GM19455 (cell line): ENCODE measurements around the gene PGF.
"Not testable (repeated sequence)": the region's sequence is repeated elsewhere in the genome, so short reads cannot be mapped to it uniquely, and the experiment has no call there.

ENCODE experiments used
- ATAC-seq: cut with Tn5 transposase; IDR thresholded peaks from one replicate; pipeline ENCODE4 v1.9.1; 2021; ENCODE audit not compliant: unreplicated experiment

The PGF gene

DNA sequence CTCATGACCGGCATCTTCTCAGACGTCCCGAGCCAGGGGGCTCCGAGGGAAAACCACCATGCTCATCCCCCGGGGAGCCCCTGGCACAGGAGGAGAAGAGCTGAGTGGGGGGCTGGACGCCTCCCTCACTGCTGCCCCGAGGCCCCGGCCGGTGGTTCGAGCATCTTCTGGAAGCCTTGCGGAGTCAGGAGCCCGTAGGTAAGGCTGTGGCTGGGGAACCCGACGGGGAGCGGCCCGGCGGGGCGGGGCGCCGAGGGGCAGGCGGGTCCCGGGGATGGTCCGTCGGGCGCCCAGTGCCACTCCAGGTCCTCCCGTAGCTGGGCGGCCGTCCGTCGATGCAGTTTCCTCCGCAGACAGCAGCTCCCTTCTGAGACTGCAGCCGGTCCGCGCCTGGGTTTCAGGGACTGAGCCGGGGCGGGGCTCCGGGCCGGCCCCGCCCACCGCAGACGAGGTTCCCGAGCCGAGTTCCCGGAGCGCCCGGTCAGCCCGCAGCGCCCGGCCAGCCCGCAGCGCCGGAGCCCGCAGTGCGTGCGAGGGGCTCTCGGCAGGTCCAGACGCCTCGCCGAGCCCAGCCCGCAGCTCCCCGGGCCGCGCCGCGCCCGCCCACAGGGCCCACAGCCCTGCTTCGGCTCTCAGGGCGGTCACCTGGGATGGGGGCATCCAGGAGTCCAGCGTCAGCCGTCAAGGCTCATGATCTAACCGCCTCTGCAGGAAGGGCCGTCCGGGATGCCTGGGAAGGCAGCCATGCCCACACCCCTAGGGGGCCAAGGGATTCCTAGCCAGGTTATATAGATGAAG, at the start of gene PGF:
PGF (minus strand) TSS at position 369 of the 798 bp plus-strand sequence; CDS start at position 14, 355 bp downstream.
- no peak for ATAC-seq

DNA sequence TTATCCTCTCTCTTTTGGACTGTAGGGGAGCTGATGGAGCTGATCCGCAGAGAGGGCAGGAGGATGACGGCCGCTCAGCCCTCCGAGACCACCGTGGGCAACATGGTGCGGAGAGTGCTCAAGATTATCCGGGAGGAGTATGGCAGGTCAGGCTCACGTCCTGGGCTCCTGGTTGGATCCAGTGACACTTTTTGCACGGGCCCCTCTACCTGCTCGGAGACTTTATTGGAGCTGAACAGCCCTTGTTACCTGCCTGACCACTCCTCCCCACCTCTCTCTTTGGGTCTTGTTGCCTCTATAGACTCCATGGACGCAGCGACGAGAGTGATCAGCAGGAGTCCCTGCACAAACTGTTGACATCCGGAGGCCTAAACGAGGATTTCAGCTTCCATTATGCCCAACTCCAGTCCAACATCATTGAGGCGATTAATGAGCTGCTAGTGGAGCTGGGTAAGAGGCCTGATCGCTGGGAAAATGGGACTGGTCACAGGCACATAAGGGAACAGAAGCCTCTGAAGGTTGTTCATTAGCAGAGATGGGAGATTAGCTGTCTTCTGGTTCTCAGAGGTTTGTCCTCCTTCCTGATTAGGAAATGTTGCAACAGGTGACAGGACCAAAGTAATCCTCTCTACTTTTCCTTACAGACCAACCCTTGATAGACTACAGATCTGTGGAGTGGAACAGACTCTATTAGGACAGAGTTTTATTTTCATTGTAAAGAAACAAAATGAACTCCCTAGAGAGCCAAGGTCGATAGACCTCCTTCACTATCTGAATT, 48.0 kb upstream of the PGF start:
- ATAC-seq: no peak

DNA sequence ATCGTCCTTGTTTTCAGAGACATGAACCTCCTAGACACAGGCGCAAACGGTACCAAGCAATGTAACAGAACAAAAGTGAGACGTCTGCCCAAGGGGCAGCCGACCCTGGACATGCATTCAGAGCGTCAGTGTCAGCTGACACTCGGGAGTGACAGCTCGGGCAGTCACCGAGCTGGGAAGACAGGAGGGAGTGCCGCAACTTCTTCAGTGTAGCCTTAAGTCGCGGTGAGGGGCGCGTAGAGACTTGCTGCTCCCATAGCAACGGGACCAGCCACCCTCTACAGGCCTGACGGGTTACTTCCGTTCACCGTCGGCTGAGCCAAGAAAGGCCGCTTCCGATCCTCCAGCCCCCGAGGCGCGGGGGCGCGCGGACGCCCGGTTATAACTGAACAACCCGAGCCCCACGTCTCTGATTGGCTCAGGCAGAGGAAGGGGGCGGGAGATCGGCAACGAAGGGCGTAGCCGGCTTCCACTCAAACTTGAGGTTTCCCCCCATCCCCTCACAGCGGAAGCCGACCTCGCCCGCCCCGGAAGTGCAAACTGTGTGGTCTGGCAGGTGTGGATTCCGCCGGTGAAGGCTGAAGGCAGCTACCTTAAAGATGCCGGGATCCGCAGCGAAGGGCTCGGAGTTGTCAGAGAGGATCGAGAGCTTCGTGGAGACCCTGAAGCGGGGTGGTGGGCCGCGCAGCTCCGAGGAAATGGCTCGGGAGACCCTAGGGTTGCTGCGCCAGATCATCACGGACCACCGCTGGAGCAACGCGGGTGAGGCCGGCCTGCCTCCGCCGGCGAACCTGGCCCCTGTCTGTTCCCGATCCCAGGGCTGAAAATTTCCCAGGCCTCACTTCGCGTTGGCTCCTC, 47.2 kb upstream of the PGF start, which contains the start of gene EIF2B2:
EIF2B2 (plus strand) TSS at position 530 of the 858 bp plus-strand sequence; CDS start at position 600, 70 bp downstream.
- ATAC-seq: peak; percentile 97

DNA sequence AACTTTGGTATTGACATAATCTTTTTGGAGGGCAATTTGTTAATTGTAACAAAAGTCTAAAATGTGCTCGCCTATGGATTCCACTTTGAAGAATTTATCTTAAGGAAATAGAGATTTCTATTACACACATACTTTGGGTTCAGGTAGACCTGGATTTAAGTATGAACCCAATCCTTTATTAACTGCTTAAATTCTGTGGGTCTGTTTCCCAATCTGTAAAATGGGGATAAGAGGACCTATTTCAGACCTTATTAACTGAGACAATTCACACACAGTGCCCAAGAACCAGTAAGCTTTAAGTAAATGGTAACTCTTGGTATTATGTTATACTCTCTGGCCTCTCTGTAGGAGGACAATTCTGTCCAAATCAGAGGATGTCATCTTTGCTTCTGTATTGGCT, 46.5 kb upstream of the PGF start:
- no peak for ATAC-seq

DNA sequence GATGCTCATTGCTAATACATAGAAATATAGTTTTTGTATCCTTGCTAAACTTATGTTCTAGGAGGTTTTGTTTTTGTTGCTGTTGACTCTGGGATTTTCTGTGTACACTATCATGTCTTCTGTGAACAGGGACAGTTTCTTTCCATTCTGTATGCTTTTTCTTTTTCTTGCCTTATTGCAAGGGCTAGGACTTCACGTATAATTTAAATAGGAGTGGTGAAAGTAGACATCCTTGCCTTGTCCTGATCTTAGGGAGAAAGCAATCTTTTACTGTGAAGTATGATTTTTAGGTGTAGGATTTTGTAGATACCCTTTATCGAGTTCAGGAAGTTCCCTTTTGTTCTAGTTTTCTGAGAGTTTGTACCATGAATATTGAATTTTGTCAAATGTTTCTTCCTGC, 45.9 kb upstream of the PGF start:
- ATAC-seq: no peak

DNA sequence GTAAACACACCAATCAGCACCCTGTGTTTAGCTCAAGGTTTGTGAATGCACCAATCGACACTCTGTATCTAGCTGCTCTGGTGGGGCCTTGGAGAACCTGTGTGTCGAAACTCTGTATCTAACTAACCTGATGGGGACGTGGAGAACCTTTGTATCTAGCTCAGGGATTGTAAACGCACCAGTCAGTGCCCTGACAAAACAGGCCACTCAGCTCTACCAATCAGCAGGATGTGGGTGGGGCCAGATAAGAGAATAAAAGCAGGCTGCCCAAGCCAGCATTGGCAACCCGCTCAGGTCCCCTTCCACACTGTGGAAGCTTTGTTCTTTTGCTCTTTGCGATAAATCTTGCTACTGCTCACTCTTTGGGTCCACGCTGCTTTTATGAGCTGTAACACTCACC, 40.4 kb upstream of the PGF start:
- ATAC-seq: not testable (repeated sequence)

DNA sequence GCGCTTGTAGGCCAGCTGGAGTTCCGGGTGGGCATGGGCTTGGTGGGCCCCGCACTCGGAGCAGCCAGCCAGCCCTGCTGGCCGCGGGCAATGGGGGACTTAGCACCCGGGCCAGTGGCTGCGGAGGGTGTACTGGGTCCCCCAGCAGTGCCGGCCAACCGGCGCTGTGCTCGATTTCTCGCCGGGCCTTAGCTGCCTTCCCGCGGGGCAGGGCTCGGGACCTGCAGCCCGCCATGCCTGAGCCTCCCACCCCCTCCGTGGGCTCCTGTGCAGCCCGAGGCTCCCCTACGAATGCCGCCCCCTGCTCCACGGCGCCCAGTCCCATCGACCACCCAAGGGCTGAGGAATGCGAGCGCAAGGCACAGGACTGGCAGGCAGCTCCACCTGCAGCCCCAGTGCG, 38.8 kb upstream of the PGF start:
- ATAC-seq: not testable (repeated sequence)

DNA sequence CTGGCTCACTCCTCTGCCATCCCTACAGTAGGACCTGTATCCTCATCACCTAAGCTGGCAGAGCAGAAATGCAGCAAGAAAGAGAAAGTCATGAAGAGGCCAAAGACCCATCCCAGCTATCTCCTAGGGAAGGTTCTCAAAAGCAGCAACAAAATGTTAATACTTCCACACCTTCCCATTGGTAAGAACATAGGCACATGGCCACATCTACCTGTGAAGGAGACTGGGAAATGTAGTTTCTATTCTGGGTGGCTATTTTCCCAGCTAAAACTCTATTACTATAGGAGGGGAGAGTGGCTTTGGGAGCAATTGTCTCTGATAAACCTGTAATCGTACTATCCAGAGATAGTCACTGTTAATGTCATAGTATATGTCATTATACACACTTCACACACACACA, 33.6 kb upstream of the PGF start:
- no peak for ATAC-seq

DNA sequence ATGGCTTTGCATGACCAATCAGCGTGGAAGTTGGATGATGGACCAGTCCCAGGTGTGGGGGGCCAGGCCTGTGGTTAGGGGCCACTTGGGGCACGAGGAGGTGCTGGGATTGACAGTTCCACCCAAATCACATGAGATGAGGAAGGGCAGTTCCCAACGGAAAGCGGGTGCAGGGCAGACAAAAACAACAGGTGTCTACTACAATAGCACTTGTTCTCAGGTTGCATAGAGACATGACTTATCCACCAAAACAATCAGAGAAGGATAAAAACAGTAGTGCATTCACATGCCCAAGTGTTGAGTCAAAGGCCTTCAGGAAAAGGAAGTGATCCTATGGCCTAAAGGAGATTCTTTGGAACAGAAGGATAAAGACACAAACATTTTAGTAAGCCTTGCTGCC, 32.7 kb upstream of the PGF start:
- no peak for ATAC-seq

DNA sequence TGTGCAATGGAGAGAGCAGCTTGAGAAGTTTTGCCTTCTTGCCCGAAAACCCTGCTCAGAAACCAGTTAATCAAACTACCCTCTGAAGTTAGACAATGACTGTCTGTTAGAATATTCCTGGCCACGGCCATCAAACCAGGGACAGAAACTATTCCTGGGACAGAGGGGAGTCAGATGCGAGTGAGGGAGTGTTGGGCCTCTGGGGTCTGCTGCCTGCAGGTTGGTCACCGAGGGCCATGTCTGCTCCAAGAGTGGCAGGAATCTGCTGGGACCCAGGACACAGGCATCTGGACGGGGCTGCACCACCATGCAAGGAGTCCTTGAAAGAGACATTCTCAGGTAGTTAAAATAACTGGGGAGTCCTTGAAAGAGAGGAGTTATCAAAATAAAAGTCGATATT, 30.4 kb upstream of the PGF start:
- ATAC-seq: no peak

DNA sequence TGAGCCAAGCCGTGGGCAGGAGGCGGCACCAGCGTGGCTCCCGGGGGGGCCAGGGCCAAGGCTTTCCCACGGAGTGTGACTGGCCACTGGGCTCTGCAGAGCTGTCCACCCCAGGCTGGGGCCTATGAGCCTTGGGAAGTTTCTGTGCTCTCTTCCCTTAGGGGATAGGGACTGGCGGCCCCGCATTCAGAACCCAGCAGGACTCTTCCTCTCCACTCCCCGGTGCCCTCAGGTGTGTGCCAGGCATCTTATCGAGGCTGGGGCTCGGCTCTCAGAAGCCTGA, 29.6 kb upstream of the PGF start:
- no peak for ATAC-seq

DNA sequence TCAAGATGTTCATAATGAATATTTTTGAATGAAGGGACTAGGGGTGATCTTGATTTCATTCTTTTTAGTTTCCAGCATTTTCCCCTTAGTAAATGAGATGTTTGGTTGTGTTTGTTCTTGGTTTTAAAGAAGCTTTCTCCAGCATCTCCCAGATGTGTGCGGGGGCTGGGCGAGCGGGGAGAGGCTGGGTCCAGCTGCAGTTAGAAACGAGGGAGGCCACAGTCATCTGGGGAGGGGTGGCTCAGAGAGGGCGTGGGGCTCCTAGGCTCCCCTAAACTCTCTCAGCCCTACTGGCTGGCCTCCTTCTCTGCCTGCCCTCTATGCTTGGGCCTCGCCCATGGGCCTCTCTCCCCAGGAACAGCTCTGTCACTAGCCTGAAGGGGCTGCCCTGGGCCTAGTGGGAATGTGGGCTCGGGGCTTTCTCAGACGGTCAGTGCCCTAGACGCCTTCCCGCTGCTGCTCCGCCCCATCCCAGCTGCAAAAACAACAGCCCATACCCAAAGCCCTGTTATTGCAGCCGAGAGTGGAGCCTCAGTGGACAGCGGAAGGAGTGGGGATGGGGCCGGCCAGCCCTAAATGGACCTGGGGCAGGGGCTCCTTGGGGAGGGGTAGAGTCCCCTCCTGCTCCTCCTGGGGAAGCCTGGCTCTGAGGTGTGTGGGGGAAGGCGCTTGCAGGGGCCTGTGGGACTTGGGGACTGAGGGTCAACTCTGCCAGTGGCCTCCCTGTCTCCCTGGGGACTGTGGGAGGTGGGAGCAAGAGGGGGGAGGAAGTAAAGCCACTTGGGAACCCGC, 29.0 kb upstream of the PGF start:
- ATAC-seq: no peak

DNA sequence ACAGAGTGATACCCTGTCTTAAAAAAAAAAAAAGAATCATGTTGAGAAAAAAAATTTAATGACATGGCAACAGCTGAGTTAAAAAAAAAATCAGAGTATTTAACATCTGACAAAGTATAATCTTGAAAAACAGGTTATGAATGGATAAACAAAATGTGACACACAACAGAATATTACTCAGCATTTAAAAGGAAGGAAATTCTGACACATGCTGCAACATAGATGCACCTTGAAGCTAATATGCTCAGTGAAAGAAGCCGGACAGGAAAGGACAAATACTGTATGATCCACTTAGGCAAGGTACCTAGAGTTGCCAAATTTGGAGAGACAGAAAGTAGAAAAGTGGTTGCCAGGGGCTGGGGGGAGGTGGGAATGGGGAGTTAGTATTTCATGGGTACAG, 27.9 kb upstream of the PGF start:
- no peak for ATAC-seq

DNA sequence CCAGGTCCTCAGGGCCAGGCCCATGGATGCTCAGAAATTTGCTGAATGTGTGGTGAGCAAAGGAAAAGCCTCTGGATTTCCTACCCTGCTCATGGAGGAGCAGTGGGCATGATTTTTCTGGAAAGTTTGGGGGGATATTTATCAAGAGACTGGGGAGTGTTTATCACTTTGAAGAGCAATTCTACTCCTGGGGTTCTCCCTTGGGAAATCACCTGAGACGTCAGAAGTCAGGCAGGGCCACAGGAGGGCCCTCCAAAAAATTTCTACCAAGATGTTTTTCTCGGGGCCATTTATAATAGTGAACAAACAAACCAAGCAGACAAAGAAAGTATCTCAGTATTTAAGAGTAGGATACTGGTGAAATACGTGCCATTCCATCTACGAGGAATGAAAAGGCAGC, 27.3 kb upstream of the PGF start:
- ATAC-seq: no peak

DNA sequence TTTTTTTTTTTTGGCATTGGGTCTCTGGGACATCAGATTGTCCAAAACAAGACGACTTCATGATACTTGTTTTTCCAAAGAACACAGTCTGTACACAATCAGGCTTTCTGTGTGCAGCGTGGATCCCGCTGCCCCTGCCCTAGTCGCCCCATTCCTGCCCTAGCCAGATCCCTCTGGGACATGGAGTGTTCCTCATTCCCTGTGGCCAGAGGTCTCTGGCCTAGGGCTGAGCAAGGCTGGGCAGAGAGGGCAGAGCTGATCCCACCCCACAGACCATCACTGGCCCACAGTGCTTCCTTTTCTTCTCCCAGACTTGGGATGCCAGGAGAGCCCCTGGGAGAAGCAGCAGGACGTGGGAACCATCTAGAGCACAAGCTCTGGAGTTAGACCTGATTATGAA, 26.4 kb upstream of the PGF start:
- ATAC-seq: no peak

DNA sequence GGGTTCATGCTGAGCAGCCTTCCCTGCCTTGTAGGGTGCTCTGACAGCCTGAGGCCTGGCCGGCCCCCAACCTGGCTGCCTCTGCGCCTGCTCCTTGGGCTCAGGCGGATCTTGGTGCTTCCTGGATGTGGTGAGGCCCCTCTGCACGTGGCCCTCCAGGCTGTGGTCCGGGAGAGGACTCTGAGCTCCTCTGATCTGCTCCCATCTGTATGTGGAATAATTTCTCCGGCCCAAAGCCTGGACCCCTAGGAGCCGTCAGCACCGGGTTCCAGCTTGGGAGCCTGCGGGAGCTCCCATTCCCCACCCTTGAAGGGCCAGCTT, 26.0 kb upstream of the PGF start:
- no peak for ATAC-seq

DNA sequence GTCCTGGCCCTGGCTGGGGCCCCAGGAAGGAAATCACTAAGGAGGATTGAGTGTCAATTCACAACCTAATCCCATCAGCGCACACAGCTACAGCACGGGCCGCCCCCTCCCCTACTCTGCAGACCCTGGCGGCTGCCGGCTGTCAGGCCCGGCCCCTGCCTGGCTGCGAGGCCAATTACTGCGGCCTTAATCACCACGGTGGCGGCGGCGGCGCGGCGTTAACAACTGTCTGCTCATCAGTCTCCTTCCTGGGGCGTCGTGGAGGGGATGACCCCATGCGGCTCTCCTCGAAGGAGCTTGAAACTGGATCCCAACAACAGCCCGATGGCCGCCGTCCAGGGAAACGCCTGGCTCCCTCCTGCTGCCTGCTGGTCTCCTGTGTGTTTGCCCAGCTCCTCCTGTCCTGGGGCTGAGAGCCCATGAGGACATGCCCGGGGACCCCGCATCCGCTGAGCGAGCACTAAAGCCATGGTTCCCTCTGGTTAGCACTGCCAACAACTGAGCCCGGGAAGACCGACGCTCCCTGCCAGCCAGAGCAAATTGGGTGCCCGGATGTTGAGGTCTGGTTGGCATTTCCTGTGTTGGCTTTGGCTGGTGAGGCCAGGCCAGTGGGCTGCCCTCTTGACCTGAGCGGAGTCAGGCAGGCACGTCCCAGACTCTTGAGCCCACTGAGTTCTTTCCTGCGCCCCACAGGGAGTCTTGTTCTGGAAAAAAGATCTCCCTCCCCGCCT, 25.5 kb upstream of the PGF start:
- ATAC-seq: no peak

DNA sequence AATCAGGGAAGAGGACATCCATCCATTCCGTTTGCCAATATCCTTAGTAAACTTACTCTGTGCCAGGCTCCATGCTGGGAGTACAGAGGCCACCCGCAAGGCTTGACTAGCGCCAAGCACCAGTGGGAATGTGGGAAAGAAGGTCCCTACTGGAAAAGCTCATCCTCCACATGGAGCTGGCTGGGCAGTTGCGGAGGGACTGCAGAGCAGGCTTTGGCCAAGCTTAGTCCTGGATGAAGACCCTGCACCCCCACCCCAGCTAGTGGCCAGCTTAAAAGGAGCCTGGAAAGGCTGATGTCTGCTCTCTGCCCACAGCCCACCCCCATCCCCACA, 25.0 kb upstream of the PGF start:
- ATAC-seq: no peak

DNA sequence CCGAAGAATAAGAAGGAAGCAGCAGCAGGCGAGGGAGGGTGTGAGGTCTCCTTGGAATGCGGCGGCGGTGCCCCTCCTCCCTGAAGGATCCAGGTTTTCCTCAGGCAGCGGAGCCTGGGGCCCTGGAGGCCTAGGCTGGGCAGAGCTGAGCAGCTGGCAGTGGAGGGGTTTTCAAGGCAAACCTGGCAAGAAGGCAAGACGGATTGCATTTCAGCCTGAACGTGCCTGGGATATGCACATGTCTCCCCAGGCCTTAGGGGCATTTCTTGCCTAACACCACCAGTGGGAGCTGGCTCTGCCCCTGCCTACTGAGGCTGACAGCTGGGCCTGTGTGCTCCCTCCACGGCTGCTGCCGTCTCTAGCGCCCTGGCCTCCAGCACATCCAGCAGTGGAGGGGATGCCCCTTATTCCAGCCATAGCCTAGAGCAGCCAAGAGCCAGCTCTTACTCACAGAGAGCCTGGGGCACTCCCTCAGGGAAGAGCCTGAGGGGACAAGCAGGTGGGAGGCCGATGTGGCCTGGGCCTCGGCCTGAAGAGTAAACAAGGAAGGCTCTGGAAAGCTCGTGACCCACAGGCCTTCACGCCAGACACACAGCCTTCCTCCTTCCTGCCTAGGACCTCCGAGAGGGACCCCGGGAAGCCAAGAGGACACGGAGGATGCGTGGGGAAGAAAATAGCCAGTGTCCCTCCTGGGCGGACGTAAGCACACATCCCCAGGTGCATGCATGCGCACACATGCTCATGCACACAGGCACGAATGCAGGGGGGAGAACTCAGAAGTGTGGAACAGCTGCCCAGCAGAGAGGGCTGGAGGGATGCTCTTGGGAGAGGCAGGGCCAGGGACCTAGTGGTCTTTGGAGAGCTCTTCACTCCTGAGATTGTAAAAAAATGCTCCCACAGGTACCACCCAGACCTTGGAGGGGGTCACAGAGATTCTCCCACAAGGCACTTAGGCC, 24.3 kb upstream of the PGF start:
- no peak for ATAC-seq
